Left hindlimb (tissue), 1 donor: ENCODE results near the gene PIGB.
"Not testable (repeated sequence)": the region's sequence is repeated elsewhere in the genome, so short reads cannot be mapped to it uniquely, and the experiment has no call there.

Experiments
- DNase-seq: peaks from one replicate; pipeline ENCODE4 v3.0.0-alpha.2; 2018

The PIGB gene

DNA sequence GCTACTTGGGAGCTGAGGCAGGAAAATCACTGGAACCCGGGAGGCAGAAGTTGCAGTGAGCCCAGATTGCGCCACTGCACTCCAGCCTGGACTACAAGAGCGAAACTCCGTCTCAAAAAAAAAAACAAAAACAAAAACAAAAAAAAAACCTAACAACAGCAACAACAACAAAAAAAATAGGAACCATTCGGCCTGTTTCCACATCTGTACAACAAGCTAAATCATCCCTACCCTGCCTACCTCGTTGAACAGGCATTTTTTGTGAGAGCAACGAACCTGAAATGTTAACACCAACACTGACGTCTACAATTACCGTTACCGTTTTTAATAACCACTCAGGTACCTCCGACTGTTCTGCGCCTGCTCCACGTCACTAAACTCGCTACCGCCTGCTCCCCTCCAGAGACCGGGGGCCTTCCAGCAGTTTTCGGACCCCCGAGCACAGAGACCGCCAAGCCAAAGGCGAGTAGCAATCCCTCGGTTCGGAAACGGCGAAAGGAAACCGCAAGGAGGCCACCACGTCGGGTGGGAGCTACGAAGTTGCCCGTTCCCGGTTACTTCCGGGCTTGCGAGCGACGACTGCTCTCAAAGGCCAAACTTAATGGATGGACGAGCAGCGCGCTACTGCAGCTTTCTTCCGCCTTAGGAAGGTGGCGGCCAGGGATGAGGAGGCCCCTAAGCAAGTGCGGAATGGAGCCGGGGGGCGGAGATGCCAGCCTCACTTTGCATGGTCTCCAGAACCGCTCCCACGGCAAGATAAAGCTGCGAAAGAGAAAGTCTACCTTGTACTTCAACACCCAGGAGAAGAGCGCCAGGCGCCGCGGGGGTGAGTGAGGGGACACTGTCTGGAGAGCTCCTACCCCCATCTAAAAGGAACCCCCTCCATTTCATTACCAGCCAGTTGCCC lies at the start of gene PIGB, which contains the start of gene PIGBOS1:
Gene PIGB, plus strand, starts transcription at position 635 of the 907 bp plus-strand sequence. Its CDS starts 29 bp downstream, at position 664.
Gene PIGBOS1, minus strand, starts transcription at position 536 of the 907 bp plus-strand sequence. CDS start 1,331 bp downstream, outside the sequence.
- DNase-seq, result peak; percentile 91

GRCh38 chr15:55270291-55270690 lies 48.7 kb upstream of the PIGB start:
- no peak for DNase-seq

DNA sequence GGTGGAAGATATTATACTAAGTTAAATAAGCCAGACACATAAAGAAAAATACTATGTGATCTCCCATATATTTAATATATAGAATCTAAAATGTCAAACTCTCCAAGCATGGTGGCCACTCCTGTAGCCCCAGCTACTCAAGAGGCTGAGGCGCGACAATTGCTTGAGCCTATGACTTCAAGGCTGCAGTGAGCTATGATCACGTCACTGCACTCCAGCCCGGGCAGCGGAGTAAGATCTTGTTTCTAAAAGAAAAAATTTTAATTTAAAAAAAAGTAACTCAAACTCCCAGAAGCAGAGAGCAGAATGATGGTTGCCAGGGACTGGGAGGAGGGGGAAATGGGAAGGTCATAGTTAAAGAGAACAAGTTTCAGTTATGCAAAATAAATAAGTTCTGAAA lies 42.7 kb upstream of the PIGB start:
- DNase-seq, result no peak

GRCh38 chr15:55277116-55277564 lies 41.9 kb upstream of the PIGB start:
- no peak for DNase-seq

- no peak for DNase-seq
These were observed 41.3 kb upstream of the PIGB start for GRCh38 chr15:55277715-55278114.

DNA sequence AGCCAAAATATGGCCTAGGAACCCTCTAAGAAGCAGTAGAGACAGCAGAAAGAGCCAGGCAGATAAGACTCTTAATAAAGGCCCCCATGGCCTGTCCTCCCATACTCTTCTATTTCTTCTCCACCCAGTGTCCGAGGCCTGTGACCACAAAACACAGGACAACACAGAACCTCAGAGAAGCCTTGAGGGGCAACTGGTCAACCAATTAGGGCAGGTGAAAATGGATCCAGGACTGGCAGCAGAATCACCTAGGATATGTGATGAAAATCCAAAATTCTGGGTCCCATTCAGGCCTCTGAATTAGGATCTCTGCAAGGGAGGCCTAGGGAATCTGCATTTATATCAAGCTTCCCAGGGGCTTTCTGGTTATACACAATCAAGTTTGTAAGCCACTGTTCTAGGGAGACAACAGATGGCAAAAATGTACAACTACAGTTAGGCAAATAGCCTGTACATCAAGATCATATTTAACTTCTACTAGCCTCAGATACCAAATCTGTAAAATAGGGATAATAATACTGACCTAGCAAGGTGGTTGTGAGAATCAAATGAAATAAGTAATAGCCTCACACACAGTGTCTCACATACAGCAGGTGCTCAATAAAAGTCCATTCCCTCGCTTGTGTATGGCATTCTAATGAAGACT lies 39.8 kb upstream of the PIGB start:
- no peak for DNase-seq

- no peak for DNase-seq
These were observed 39.2 kb upstream of the PIGB start for GRCh38 chr15:55279746-55280351.

DNA sequence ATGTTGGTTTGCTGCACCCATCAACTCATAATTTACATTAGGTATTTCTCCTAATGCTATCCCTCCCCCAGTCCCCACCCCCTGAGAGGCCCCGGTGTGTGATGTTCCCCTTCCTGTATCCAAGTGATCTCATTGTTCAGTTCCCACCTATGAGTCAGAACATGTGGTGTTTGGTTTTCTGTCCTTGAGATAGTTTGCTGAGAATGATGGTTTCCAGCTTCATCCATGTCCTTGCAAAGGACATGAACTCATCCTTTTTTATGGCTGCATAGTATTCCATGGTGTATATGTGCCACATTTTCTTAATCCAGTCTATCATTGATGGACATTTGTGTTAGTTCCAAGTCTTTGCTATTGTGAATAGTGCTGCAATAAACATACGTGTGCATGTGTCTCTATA lies 38.4 kb upstream of the PIGB start:
- DNase-seq, result not testable (repeated sequence)

GRCh38 chr15:55281517-55282228 lies 37.3 kb upstream of the PIGB start:
- no peak for DNase-seq

GRCh38 chr15:55282284-55282833 lies 36.7 kb upstream of the PIGB start:
- DNase-seq, result no peak

GRCh38 chr15:55283379-55284147 lies 35.5 kb upstream of the PIGB start:
- no peak for DNase-seq

GRCh38 chr15:55284426-55284825 lies 34.6 kb upstream of the PIGB start:
- DNase-seq, result no peak

- not testable (repeated sequence) for DNase-seq
These were observed 32.4 kb upstream of the PIGB start for GRCh38 chr15:55286442-55287189.

- DNase-seq, result no peak
These were observed 30.9 kb upstream of the PIGB start for GRCh38 chr15:55288006-55288717.

DNA sequence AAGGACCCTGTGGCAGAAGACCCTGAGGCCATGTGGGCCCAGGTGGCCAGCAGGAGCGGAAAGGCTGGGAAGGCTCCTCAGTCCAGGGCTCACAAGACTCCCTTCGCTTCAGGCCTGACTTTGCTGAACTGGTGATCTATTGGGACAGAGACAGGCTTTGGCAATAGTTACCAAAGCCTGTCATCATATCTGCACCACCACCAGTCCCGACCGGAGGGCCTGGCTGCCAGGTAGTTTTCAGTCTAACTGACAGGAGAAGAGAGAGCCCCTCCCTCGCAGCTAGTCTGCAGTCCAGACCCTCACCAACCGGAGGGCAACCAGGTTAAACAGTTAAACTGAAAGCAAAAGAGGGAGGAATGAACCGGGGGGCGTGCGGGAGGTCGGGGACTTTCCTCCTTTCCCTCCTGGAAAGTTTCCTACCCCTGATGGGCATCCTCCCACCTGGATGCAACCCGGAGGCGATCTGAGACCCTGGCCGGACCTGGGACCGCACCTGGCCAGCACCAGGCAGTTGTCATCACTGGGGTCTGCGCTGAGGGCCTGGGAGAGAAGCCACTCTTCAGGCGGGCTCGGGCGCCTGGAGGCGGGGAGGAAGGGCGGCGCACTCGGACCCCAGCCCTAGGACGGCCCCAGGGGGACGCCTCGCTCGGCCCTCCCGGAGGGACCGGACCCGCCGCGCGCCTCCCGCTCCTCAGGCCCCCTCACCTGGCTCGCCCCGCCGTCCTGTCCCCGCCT lies 29.8 kb upstream of the PIGB start:
- no peak for DNase-seq

- peak; percentile 84 for DNase-seq
These were observed 29.1 kb upstream of the PIGB start, which contains the start of gene RAB27A for GRCh38 chr15:55289746-55290527. Gene RAB27A (minus strand): TSS chr15:55289813. CDS start chr15:55234934, 54,879 bp downstream.

GRCh38 chr15:55290528-55291057 lies 28.4 kb upstream of the PIGB start:
- peak; percentile 86 for DNase-seq

DNA sequence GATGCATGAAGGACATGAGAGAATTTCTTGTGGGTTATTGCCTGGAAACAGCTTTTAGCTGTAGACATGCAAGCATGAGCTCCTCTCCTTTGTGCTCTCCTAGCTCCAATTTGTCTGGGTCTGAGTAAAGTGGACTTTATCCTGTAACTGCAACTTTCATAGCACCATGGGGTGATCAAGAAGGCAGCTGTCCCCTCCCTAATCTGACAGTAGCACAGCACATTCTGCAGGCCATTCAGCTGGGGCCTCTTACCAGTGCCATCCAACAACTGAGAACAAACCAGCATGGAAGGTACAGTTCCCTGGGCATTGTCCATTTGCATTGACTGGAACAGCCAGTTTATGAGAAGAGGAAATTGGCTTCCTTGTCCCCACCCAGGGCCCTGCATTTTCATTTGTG lies 21.7 kb upstream of the PIGB start:
- no peak for DNase-seq
